ENCODE measurements around the gene ZDHHC11.
"Not testable (repeated sequence)": the region's sequence is repeated elsewhere in the genome, so short reads cannot be mapped to it uniquely, and the experiment has no call there.

DNA sequence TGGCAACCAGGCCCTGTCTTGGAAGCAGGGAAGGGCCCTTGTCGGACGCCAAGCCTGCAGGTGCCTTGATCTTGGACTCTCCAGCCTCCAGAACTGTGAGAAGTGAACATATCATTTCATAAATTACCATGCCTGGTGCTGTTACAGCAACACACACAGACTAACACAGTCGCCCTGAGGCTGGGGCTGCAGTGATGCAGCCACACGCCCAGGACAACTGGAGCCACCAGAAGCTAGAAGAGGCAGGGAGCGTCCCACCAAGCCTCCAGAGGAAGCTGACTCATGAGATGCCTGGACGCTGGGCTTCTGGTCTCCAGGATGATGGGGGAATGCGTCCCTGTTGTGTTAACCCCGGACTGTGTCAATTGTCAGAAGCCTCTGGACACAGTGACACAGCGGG is 71.8 kb downstream of the ZDHHC11 start:
- TF ChIP-seq CTCF (IDR thresholded peaks at IDR 0.05; ENCODE audit: low read depth, low read length, poor library complexity, severe bottlenecking); EZH2phosphoT487 (IDR thresholded peaks at IDR 0.05; ENCODE audit: borderline replicate concordance, low read length): not testable (repeated sequence)

All from DOHH2 (cell line).